MM.1S (cell line): ENCODE results near the gene MLPH.

Experiments used
- DNase-seq: peaks from one replicate; pipeline ENCODE4 v3.0.0-alpha.2; 2015
- H2AFZ ChIP-seq: fragments of 300-600 bp; sonication (generic); 2 replicates; pipeline ENCODE4 v1.6.0; 2016; ENCODE audit warnings: antibody characterized with exemption, low read length
- H3F3A ChIP-seq: fragments of 300-600 bp; sonication (generic); 2 replicates; pipeline ENCODE4 v1.6.1; 2016; ENCODE audit warnings: mild to moderate bottlenecking, antibody characterized with exemption, low read length, moderate library complexity, mixed read lengths; ENCODE audit not compliant: insufficient read depth
- H3K27ac ChIP-seq: fragments of 300-600 bp; sonication (generic); 2 replicates; pipeline ENCODE4 v1.5.1; 2016; ENCODE audit warnings: mild to moderate bottlenecking, low read length
- H3K27me3 ChIP-seq: fragments of 300-600 bp; sonication (generic); replicated peaks from 2 replicates; pipeline ENCODE4 v1.6.0; 2016; ENCODE audit warnings: low read length; ENCODE audit not compliant: insufficient read depth
- H3K36me3 ChIP-seq: fragments of 300-600 bp; sonication (generic); replicated peaks from 2 replicates; pipeline ENCODE4 v1.6.1; 2016; ENCODE audit warnings: mild to moderate bottlenecking, low read length, mixed read lengths; ENCODE audit not compliant: insufficient read depth
- H3K4me1 ChIP-seq: fragments of 300-600 bp; sonication (generic); 2 replicates; pipeline ENCODE4 v1.6.1; 2016; ENCODE audit warnings: low read length, mixed read lengths
- H3K4me2 ChIP-seq: fragments of 300-600 bp; sonication (generic); 2 replicates; pipeline ENCODE4 v1.6.0; 2016; ENCODE audit warnings: low read depth, low read length
- H3K4me3 ChIP-seq: fragments of 300-600 bp; sonication (generic); 2 replicates; pipeline ENCODE4 v1.5.1; 2016; ENCODE audit warnings: low read length, mixed read lengths
- H3K79me2 ChIP-seq: fragments of 300-600 bp; sonication (generic); 2 replicates; pipeline ENCODE4 v1.6.1; 2016; ENCODE audit warnings: mixed run types, low read length, mixed read lengths
- H3K9ac ChIP-seq: fragments of 300-600 bp; sonication (generic); 2 replicates; pipeline ENCODE4 v1.6.1; 2016; ENCODE audit warnings: low read length, mixed read lengths
- H3K9me2 ChIP-seq: fragments of 300-600 bp; sonication (generic); replicated peaks from 2 replicates; pipeline ENCODE4 v1.6.1; 2016; ENCODE audit warnings: mild to moderate bottlenecking, low read length, mixed read lengths; ENCODE audit not compliant: insufficient read depth
- H3K9me3 ChIP-seq: fragments of 300-600 bp; sonication (generic); replicated peaks from 2 replicates; pipeline ENCODE4 v1.6.1; 2016; ENCODE audit warnings: mild to moderate bottlenecking, low read length, mixed read lengths; ENCODE audit not compliant: insufficient read depth
- H4K20me1 ChIP-seq: fragments of 300-600 bp; sonication (generic); 2 replicates; pipeline ENCODE4 v1.6.1; 2016; ENCODE audit warnings: mild to moderate bottlenecking, low read length, moderate library complexity, mixed read lengths; ENCODE audit not compliant: insufficient read depth
- EZH2 ChIP-seq: fragments of 300-600 bp; sonication (generic); optimal IDR thresholded peaks from 2 replicates; pipeline ENCODE3; 2017; ENCODE audit warnings: low read depth, mild to moderate bottlenecking, antibody characterized with exemption, low read length, mixed read lengths
- EZH2phosphoT487 ChIP-seq: fragments of 300-600 bp; sonication (generic); IDR thresholded peaks from 2 replicates; pipeline ENCODE4 v1.6.1; 2018; ENCODE audit warnings: antibody characterized with exemption, low read length
- TF ChIP-seq, protein P1 (sequence below): fragments of 300-600 bp; sonication (generic); IDR thresholded peaks from 2 replicates; pipeline ENCODE4 v1.5.1; 2016; ENCODE audit warnings: antibody characterized with exemption, low read length, mixed read lengths

Gene MLPH

DNA sequence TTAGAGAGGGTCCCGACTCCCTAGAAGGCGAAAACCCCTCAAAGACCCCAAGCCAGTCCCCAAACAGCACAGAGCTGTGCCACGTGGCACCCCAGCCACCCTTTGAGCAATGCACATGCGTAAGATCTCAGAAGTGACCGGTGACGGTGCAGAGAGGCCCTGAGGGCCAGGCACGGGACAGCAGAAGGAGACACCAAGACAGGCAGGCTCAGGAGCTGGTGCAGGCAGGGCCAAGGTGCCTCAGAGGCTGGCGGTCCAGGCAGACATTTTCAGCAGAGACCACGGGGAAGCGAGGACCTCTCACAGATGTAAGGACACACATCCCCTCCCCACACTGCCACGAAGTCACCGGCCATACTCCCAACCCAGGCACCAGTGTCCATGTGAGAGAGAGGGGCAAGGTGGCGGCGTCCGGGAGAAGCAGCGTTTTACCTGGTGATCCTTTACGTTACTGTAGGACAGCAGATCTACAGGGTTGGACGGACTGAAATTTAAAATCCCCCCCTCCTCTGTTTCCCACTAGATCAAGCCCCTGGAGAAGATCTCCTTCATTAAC is 105.5 kb downstream of the MLPH start:
- DNase-seq = no peak
- H3K9ac ChIP-seq = no peak overlapping the region
- no peak overlapping the region for H3K27ac ChIP-seq
- no peaks in the 10 kb centered on the region for H3K79me2 ChIP-seq
- TF ChIP-seq EZH2 (no peak), EZH2phosphoT487 (no peak)
- TF ChIP-seq, protein P1, sequence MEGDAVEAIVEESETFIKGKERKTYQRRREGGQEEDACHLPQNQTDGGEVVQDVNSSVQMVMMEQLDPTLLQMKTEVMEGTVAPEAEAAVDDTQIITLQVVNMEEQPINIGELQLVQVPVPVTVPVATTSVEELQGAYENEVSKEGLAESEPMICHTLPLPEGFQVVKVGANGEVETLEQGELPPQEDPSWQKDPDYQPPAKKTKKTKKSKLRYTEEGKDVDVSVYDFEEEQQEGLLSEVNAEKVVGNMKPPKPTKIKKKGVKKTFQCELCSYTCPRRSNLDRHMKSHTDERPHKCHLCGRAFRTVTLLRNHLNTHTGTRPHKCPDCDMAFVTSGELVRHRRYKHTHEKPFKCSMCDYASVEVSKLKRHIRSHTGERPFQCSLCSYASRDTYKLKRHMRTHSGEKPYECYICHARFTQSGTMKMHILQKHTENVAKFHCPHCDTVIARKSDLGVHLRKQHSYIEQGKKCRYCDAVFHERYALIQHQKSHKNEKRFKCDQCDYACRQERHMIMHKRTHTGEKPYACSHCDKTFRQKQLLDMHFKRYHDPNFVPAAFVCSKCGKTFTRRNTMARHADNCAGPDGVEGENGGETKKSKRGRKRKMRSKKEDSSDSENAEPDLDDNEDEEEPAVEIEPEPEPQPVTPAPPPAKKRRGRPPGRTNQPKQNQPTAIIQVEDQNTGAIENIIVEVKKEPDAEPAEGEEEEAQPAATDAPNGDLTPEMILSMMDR = no peak
- no peak overlapping the region for H3K4me3 ChIP-seq
- H2AFZ ChIP-seq = no peak overlapping the region
- no peak overlapping the region for H3K4me2 ChIP-seq
- no peaks in the 10 kb centered on the region for H3K9me3 ChIP-seq
- no peaks in the 10 kb centered on the region for H4K20me1 ChIP-seq
- no peaks in the 10 kb centered on the region for H3F3A ChIP-seq
- no peaks in the 10 kb centered on the region for H3K9me2 ChIP-seq
- no peaks in the 10 kb centered on the region for H3K27me3 ChIP-seq
- H3K36me3 ChIP-seq = no peaks in the 10 kb centered on the region
- no peaks in the 10 kb centered on the region for H3K4me1 ChIP-seq

DNA sequence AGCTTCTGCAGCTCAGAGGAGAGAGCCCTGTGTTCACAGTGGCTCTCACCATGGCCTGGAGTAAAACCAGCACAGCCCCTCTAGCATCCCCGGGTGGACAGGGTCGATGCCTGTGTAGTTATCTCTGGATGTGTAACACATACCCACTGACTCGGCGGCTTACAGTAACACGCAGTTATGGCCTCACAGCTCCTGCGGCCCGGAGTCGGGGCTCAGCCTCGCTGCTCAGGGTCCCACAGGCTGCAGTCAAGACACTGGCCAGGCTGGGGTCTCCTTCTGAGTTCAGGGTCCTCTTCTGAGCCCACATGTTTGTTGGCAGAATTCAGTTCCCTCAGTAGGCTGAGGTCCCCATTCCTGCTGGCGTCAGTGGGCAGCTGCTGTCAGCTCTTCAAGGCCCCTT is 106.0 kb downstream of the MLPH start:
- no peaks in the 10 kb centered on the region for H3K9me2 ChIP-seq
- no peak overlapping the region for H3K4me2 ChIP-seq
- no peaks in the 10 kb centered on the region for H3K9me3 ChIP-seq
- H3K27ac ChIP-seq = no peak overlapping the region
- no peak overlapping the region for H3K9ac ChIP-seq
- H3F3A ChIP-seq = no peaks in the 10 kb centered on the region
- no peaks in the 10 kb centered on the region for H3K27me3 ChIP-seq
- H3K36me3 ChIP-seq = no peaks in the 10 kb centered on the region
- TF ChIP-seq EZH2phosphoT487 = no peak
- TF ChIP-seq, protein P1 = no peak
- no peak for TF ChIP-seq EZH2
- H4K20me1 ChIP-seq = no peaks in the 10 kb centered on the region
- no peaks in the 10 kb centered on the region for H3K79me2 ChIP-seq
- no peak for DNase-seq
- H2AFZ ChIP-seq = no peak overlapping the region
- H3K4me1 ChIP-seq = no peaks in the 10 kb centered on the region
- no peak overlapping the region for H3K4me3 ChIP-seq

DNA sequence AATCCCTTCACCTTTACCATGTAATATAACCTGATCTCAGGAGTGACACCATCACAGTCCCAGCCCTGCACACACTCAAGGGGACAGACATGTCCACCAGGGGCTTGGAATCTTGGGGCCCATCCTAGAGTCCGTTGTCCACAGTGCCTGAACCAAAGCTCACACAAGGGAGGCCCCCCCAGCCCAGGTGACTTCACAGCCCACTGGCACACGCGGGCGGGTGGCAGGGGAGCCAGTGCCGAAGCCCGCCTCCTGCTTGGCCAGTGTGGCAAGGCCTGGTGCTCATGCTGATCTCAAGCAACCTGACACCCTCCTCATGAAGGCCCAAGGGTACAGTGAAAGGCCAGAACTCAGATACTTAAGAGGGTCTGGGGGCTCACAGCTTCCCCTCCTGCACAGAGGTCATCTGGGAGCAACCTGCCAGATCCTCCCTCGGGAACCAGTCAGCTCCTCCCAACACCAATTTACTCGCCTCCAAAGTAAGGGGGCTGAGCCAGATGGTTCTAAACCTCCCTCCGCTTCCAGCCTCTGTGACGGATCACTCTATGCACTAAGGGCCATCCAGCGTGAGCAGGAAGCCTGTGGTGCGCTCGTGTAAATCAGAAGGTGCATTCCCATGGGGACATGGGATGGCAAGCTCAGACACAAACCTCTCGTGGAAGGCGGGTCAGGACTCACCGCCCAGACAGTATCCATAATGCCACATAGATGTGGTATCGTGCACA is 106.7 kb downstream of the MLPH start:
- H3K9me3 ChIP-seq = no peaks in the 10 kb centered on the region
- no peaks in the 10 kb centered on the region for H3K4me1 ChIP-seq
- H3K9me2 ChIP-seq = no peaks in the 10 kb centered on the region
- no peak overlapping the region for H3K4me2 ChIP-seq
- no peak overlapping the region for H3K9ac ChIP-seq
- no peak overlapping the region for H2AFZ ChIP-seq
- no peaks in the 10 kb centered on the region for H3K27me3 ChIP-seq
- H3K27ac ChIP-seq = no peak overlapping the region
- no peaks in the 10 kb centered on the region for H3F3A ChIP-seq
- TF ChIP-seq EZH2 (no peak), EZH2phosphoT487 (no peak)
- TF ChIP-seq, protein P1 = no peak
- H3K79me2 ChIP-seq = no peaks in the 10 kb centered on the region
- H4K20me1 ChIP-seq = no peaks in the 10 kb centered on the region
- no peaks in the 10 kb centered on the region for H3K36me3 ChIP-seq
- DNase-seq = no peak
- H3K4me3 ChIP-seq = no peak overlapping the region
